HG02759 (cell line): ENCODE data around the gene TECPR2.

Source experiments
- ATAC-seq: cut with Tn5 transposase; IDR thresholded peaks from one replicate; pipeline ENCODE4 v1.9.1; 2021; ENCODE audit warnings: mild to moderate bottlenecking, moderate library complexity; ENCODE audit not compliant: unreplicated experiment

TECPR2 gene

GRCh38 chr14:102461490-102462338, 99.0 kb downstream of the TECPR2 start:
- no peak for ATAC-seq

- no peak for ATAC-seq
These were observed 99.7 kb downstream of the TECPR2 start for GRCh38 chr14:102462391-102462790.

GRCh38 chr14:102464006-102464405, 101.3 kb downstream of the TECPR2 start:
- ATAC-seq, result no peak

- ATAC-seq, result no peak
These were observed 102.2 kb downstream of the TECPR2 start for GRCh38 chr14:102464846-102465341.

- ATAC-seq, result no peak
These were observed 106.5 kb downstream of the TECPR2 start for GRCh38 chr14:102469261-102469660.

GRCh38 chr14:102471921-102472790, 109.4 kb downstream of the TECPR2 start:
- ATAC-seq, result no peak

GRCh38 chr14:102472791-102473150, 110.0 kb downstream of the TECPR2 start:
- no peak for ATAC-seq

GRCh38 chr14:102473559-102473958, 110.8 kb downstream of the TECPR2 start:
- ATAC-seq, result no peak

- no peak for ATAC-seq
These were observed 112.2 kb downstream of the TECPR2 start for GRCh38 chr14:102474934-102475333.

- ATAC-seq, result no peak
These were observed 116.4 kb downstream of the TECPR2 start for GRCh38 chr14:102479107-102479506.

GRCh38 chr14:102479777-102480176, 117.0 kb downstream of the TECPR2 start:
- no peak for ATAC-seq

- no peak for ATAC-seq
These were observed 118.6 kb downstream of the TECPR2 start for GRCh38 chr14:102481371-102481770.

- ATAC-seq, result no peak
These were observed 119.1 kb downstream of the TECPR2 start for GRCh38 chr14:102481791-102482238.

- ATAC-seq, result no peak
These were observed 121.6 kb downstream of the TECPR2 start for GRCh38 chr14:102484316-102484715.

GRCh38 chr14:102485693-102486512, 123.2 kb downstream of the TECPR2 start:
- no peak for ATAC-seq

- ATAC-seq, result no peak
These were observed 123.9 kb downstream of the TECPR2 start for GRCh38 chr14:102486513-102487203.

GRCh38 chr14:102487204-102487577, 124.5 kb downstream of the TECPR2 start:
- no peak for ATAC-seq

- ATAC-seq, result no peak
These were observed 127.7 kb downstream of the TECPR2 start for GRCh38 chr14:102490456-102490855.

GRCh38 chr14:102491366-102491765, 128.6 kb downstream of the TECPR2 start:
- no peak for ATAC-seq
